GM12875 (cell line): Measurements from ENCODE around the gene C6orf52.

Experiments used
- H3K4me3 ChIP-seq: one replicate; pipeline ENCODE4 v1.5.1; 2011; ENCODE audit warnings: low read depth, low read length, control low read depth
- CTCF ChIP-seq: IDR thresholded peaks from 2 replicates; pipeline ENCODE4 v1.5.1; 2011; ENCODE audit warnings: low read depth, mild to moderate bottlenecking, control low read depth, inconsistent platforms, low read length, moderate library complexity, borderline replicate concordance; ENCODE audit not compliant: insufficient read depth

C6orf52 gene

GRCh38 chr6:10733151-10733715 lies 38.8 kb upstream of the C6orf52 start:
- no peak overlapping the region for H3K4me3 ChIP-seq
- TF ChIP-seq CTCF = no peak

- H3K4me3 ChIP-seq = no peak overlapping the region
- TF ChIP-seq CTCF = no peak
These were observed 35.8 kb upstream of the C6orf52 start for GRCh38 chr6:10730254-10730653.

GRCh38 chr6:10725716-10726115 lies 31.3 kb upstream of the C6orf52 start:
- TF ChIP-seq CTCF = no peak

GRCh38 chr6:10725044-10725443 lies 30.6 kb upstream of the C6orf52 start:
- no peak overlapping the region for H3K4me3 ChIP-seq
- TF ChIP-seq CTCF = no peak

More at GRCh38 chr6:10725716-10726115, 31.3 kb upstream of the C6orf52 start:
- no peak overlapping the region for H3K4me3 ChIP-seq

GRCh38 chr6:10723567-10723881 lies 29.1 kb upstream of the C6orf52 start:
- no peak for TF ChIP-seq CTCF

GRCh38 chr6:10722820-10723566 lies 28.6 kb upstream of the C6orf52 start, which contains the start of gene TMEM14C:
Gene TMEM14C (plus strand): TSS chr6:10723070. CDS start chr6:10724614, 1,544 bp downstream.
- peak within 1 kb of the TSS; percentile 54 for H3K4me3 ChIP-seq

More at GRCh38 chr6:10723567-10723881, 29.1 kb upstream of the C6orf52 start:
- peak overlapping the region; percentile 54 for H3K4me3 ChIP-seq

More at GRCh38 chr6:10722820-10723566, 28.6 kb upstream of the C6orf52 start, which contains the start of gene TMEM14C:
- TF ChIP-seq CTCF = no peak
